ENCODE measurements around the gene ZMIZ1. TPM values are rescaled to one million over a fixed set of nuclear protein-coding genes. Genes with fewer than 3 reads are reported as not detected.

Gene ZMIZ1
- total RNA-seq, 4 donors from 2014 or later: 65.5 to 88.2 (median 69.3) TPM

- TF ChIP-seq CTCF (IDR thresholded peaks at IDR 0.05): no peak
- no peak for TF ChIP-seq POLR2A (IDR thresholded peaks at IDR 0.05)
- TF ChIP-seq EP300 (IDR thresholded peaks at IDR 0.05): no peak
- DNase-seq (ENCODE audit: low spot score in 2 of 2): no peak
- Histone ChIP-seq H3K27me3 (no peaks in the 10 kb centered on the region), H3K9me3 (no peaks in the 10 kb centered on the region), H3K27ac (peak overlapping the region in 1 of 4 donors; percentile 36), H3K36me3 (no peaks in the 10 kb centered on the region), H3K4me3 (no peak overlapping the region), H3K4me1 (peaks cover 0 to 28% (median 15%) of the 10 kb centered on the region in 4 donors)
- WGBS, 2 donors: 80 to 86% methylated on average over 2 of the region's 2 CpGs
Measured at GRCh38 chr10:79065853-79066252, 2.9 kb upstream of the ZMIZ1 start.

GRCh38 chr10:79066411-79067240, 2.1 kb upstream of the ZMIZ1 start:
- H3K27me3 ChIP-seq: no peaks in the 10 kb centered on the region
- TF ChIP-seq EP300 (IDR thresholded peaks at IDR 0.05) (no peak), CTCF (IDR thresholded peaks at IDR 0.05) (no peak), POLR2A (IDR thresholded peaks at IDR 0.05) (no peak)
- WGBS, 2 donors: 8 to 9% methylated on average over 23 to 37 of the region's 37 CpGs
- H3K4me1 ChIP-seq: peaks cover 0 to 28% (median 15%) of the 10 kb centered on the region in 4 donors
- DNase-seq (ENCODE audit: low spot score in 2 of 2): peak; percentile 54
- H3K36me3 ChIP-seq: no peaks in the 10 kb centered on the region
- H3K27ac ChIP-seq: peak overlapping the region; percentile 53 to 96 (median 91)
- H3K4me3 ChIP-seq: peak overlapping the region; percentile 52 to 97 (median 78)
- no peaks in the 10 kb centered on the region for H3K9me3 ChIP-seq

- H3K36me3 ChIP-seq: no peaks in the 10 kb centered on the region
- 1% methylated on average over 54 to 59 of the region's 81 CpGs for WGBS, 2 donors
- peak overlapping the region; percentile 85 to 96 (median 91) for H3K27ac ChIP-seq
- peaks cover 3 to 36% (median 19%) of the 10 kb centered on the region in 4 donors for H3K4me1 ChIP-seq
- TF ChIP-seq POLR2A (IDR thresholded peaks at IDR 0.05) (peak in 1 of 2 donors; percentile 86), EP300 (IDR thresholded peaks at IDR 0.05) (peak in 1 of 2 donors; percentile 72), CTCF (IDR thresholded peaks at IDR 0.05) (peak in 3 of 5 experiments; percentile 20 to 77 (median 29))
- H3K4me3 ChIP-seq: peak overlapping the region; percentile 52 to 97 (median 78)
- no peaks in the 10 kb centered on the region for H3K9me3 ChIP-seq
- peak; percentile 83 to 91 for DNase-seq (ENCODE audit: low spot score in 2 of 2)
- H3K27me3 ChIP-seq: no peaks in the 10 kb centered on the region
Measured at GRCh38 chr10:79067241-79068202, 1.2 kb upstream of the ZMIZ1 start.

- Histone ChIP-seq H3K4me3 (peak overlapping the region; percentile 52 to 97 (median 78)), H3K36me3 (no peaks in the 10 kb centered on the region), H3K4me1 (peaks cover 8 to 43% (median 26%) of the 10 kb centered on the region in 4 donors), H3K27me3 (no peaks in the 10 kb centered on the region), H3K27ac (peak overlapping the region; percentile 85 to 96 (median 91)), H3K9me3 (no peaks in the 10 kb centered on the region)
- WGBS, 2 donors: 0% methylated on average over 9 to 12 of the region's 17 CpGs
- DNase-seq (ENCODE audit: low spot score in 2 of 2): no peak
- TF ChIP-seq EP300 (IDR thresholded peaks at IDR 0.05): no peak
- TF ChIP-seq CTCF (IDR thresholded peaks at IDR 0.05): peak in 1 of 5 experiments; percentile 16
- TF ChIP-seq POLR2A (IDR thresholded peaks at IDR 0.05): no peak
Measured at GRCh38 chr10:79068203-79068561, 584 bp upstream of the ZMIZ1 start.
